Gastroesophageal sphincter (tissue), 4 donors: Measurements from ENCODE around the gene FCHO2. TPM values are rescaled to one million over a fixed set of nuclear protein-coding genes. Genes with fewer than 3 reads are reported as not detected.
"Not testable (repeated sequence)": the region's sequence is repeated elsewhere in the genome, so short reads cannot be mapped to it uniquely, and the experiment has no call there.

Experiments used
- ATAC-seq: fragments of 150-250 bp; one replicate; pipeline ENCODE4 v1.9.1; 2016; ENCODE audit warnings: mild to moderate bottlenecking, moderate library complexity
- H3K27ac ChIP-seq, 4 donors: fragments of 200-600 bp; sonication (generic) in 3 of 4; 1 replicate in 3 of 4; 2 replicates in 1 of 4; pipeline ENCODE4 v1.5.1; 2016 to 2019
- H3K27me3 ChIP-seq: fragments of 200-600 bp; sonication (generic); one replicate; pipeline ENCODE4 v1.5.1; 2019
- H3K36me3 ChIP-seq, 2 donors: fragments of 200-600 bp; sonication (generic); one replicate each; pipeline ENCODE4 v1.5.1; 2019; ENCODE audit warnings: control low read depth in 1 of 2
- H3K4me1 ChIP-seq, 3 donors: fragments of 200-600 bp; sonication (generic); 1 replicate in 2 of 3; 2 replicates in 1 of 3; pipeline ENCODE4 v1.5.1; 2016 to 2019; ENCODE audit warnings: control low read depth in 2 of 3
- H3K4me3 ChIP-seq, 2 donors: fragments of 200-600 bp; sonication (generic); one replicate each; pipeline ENCODE4 v1.5.1; 2019; ENCODE audit warnings: mild to moderate bottlenecking in 1 of 2, moderate library complexity in 1 of 2
- H3K9me3 ChIP-seq, 3 donors: fragments of 200-600 bp; sonication (generic); one replicate each; pipeline ENCODE4 v1.5.1; 2017 to 2019; ENCODE audit warnings: control low read depth in 2 of 3
- EP300 ChIP-seq: sonication (generic); formaldehyde crosslinking; IDR thresholded peaks from one replicate; pipeline ENCODE4 v1.6.1; 2017; ENCODE audit warnings: antibody characterized with exemption, mild to moderate bottlenecking
- POLR2A ChIP-seq, 2 donors: fragments of 450-650 bp; IDR thresholded peaks; one replicate each; pipeline ENCODE4 v1.6.1; 2017; ENCODE audit warnings: antibody characterized with exemption in 2 of 2, mild to moderate bottlenecking in 2 of 2, moderate library complexity in 1 of 2
- POLR2AphosphoS5 ChIP-seq: sonication (generic); formaldehyde crosslinking; IDR thresholded peaks from one replicate; pipeline ENCODE4 v1.6.1; 2017; ENCODE audit warnings: antibody characterized with exemption
- whole genome bisulfite sequencing, 2 donors: methylation state at CpG; one replicate each; pipeline ENCODE4 v1.1.5; 2018; ENCODE audit warnings: low coverage in 1 of 2; 5-methylcytosine and 5-hydroxymethylcytosine counted together
- total RNA-seq, 4 donors: library from RNA; depleted of rRNA; stranded (reverse); fragments of >200 nt; gene quantifications; one replicate each; pipeline ENCODE4 v1.1.0, GENCODE V29; 2016
- TF ChIP-seq, protein P1 (sequence below), 4 experiments: fragments of 200-600 bp in 2 of 4; fragments of 450-650 bp in 2 of 4; sonication (generic) in 1 of 4; IDR thresholded peaks; one replicate each; pipeline ENCODE4 v1.5.1; 2017 to 2019; ENCODE audit warnings: antibody characterized with exemption in 4 of 4, mild to moderate bottlenecking in 2 of 4, moderate library complexity in 2 of 4

FCHO2 gene
- total RNA-seq, 4 donors from 2014 or later, result 27.3 to 36.3 (median 30.1) TPM

- no peak for TF ChIP-seq POLR2AphosphoS5
- TF ChIP-seq, protein P1, sequence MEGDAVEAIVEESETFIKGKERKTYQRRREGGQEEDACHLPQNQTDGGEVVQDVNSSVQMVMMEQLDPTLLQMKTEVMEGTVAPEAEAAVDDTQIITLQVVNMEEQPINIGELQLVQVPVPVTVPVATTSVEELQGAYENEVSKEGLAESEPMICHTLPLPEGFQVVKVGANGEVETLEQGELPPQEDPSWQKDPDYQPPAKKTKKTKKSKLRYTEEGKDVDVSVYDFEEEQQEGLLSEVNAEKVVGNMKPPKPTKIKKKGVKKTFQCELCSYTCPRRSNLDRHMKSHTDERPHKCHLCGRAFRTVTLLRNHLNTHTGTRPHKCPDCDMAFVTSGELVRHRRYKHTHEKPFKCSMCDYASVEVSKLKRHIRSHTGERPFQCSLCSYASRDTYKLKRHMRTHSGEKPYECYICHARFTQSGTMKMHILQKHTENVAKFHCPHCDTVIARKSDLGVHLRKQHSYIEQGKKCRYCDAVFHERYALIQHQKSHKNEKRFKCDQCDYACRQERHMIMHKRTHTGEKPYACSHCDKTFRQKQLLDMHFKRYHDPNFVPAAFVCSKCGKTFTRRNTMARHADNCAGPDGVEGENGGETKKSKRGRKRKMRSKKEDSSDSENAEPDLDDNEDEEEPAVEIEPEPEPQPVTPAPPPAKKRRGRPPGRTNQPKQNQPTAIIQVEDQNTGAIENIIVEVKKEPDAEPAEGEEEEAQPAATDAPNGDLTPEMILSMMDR (IDR thresholded peaks at IDR 0.05), result no peak
- no peak for TF ChIP-seq EP300
- no peak for TF ChIP-seq POLR2A (IDR thresholded peaks at IDR 0.05)
- Histone ChIP-seq H3K4me1 (peaks cover 0 to 7% (median 0%) of the 10 kb centered on the region in 3 donors), H3K27ac (no peak overlapping the region), H3K9me3 (no peaks in the 10 kb centered on the region), H3K27me3 (no peaks in the 10 kb centered on the region), H3K36me3 (peaks cover 0 to 33% of the 10 kb centered on the region in 2 donors), H3K4me3 (no peak overlapping the region)
- no peak for ATAC-seq
- WGBS, 2 donors, result 80% methylated on average over 2 of the region's 2 CpGs; no CpG with 5 or more reads in 1 of the 2 donors
These were observed 63.9 kb downstream of the FCHO2 start for GRCh38 chr5:73019766-73020165.

GRCh38 chr5:73022471-73023169, 66.8 kb downstream of the FCHO2 start:
- Histone ChIP-seq H3K27ac (peak overlapping the region in 1 of 4 donors; percentile 12), H3K4me3 (no peak overlapping the region), H3K36me3 (peaks cover 0 to 51% of the 10 kb centered on the region in 2 donors), H3K4me1 (peaks cover 0 to 7% (median 0%) of the 10 kb centered on the region in 3 donors), H3K27me3 (no peaks in the 10 kb centered on the region), H3K9me3 (no peaks in the 10 kb centered on the region)
- 57 to 85% methylated on average over 3 to 4 of the region's 4 CpGs for WGBS, 2 donors
- ATAC-seq, result no peak
- TF ChIP-seq, protein P1 (IDR thresholded peaks at IDR 0.05), result no peak
- TF ChIP-seq POLR2AphosphoS5 (no peak), EP300 (no peak), POLR2A (IDR thresholded peaks at IDR 0.05) (no peak)

- not testable (repeated sequence) for H3K4me3 ChIP-seq, H3K27ac ChIP-seq, H3K27me3 ChIP-seq, ATAC-seq, H3K4me1 ChIP-seq, H3K9me3 ChIP-seq
- 89 to 97% methylated on average over 5 to 9 of the region's 9 CpGs for WGBS, 2 donors
- H3K36me3 ChIP-seq, result peaks cover 0 to 42% of the 10 kb centered on the region in 2 donors
These were observed 69.2 kb downstream of the FCHO2 start for GRCh38 chr5:73024946-73025544.

GRCh38 chr5:73027361-73027760, 71.5 kb downstream of the FCHO2 start:
- TF ChIP-seq POLR2AphosphoS5 (no peak), POLR2A (IDR thresholded peaks at IDR 0.05) (no peak)
- TF ChIP-seq, protein P1 (IDR thresholded peaks at IDR 0.05), result peak in 1 of 4 experiments; percentile 16
- H3K27ac ChIP-seq, result no peak overlapping the region
- WGBS, 2 donors, result 78 to 100% methylated on average over 2 of the region's 2 CpGs

DNA sequence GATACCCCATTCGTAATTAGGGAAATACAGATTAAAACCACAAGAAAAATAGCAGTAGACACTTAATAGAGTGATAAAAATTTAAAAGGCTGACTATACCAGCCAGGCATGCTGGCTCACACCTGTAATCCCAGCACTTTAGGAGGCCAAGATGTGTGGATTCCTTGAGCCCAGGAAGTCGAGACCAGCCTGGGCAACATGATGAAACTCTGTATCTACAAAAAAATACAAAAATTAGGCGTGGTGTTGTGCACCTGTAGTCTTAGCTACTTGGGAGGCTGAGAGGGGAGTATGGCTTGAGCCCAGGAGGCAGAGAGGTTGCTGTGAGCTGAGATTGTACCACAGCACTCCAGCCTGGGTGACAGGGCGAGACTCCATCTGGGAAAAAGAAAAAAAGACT, 72.0 kb downstream of the FCHO2 start:
- Histone ChIP-seq H3K27ac (no peak overlapping the region), H3K27me3 (no peaks in the 10 kb centered on the region), H3K4me3 (no peak overlapping the region), H3K9me3 (no peaks in the 10 kb centered on the region), H3K4me1 (no peaks in the 10 kb centered on the region), H3K36me3 (peaks cover 0 to 29% of the 10 kb centered on the region in 2 donors)
- WGBS, 2 donors, result 91 to 95% methylated on average over 3 to 4 of the region's 4 CpGs
- TF ChIP-seq POLR2AphosphoS5, result no peak
- no peak for TF ChIP-seq POLR2A (IDR thresholded peaks at IDR 0.05)
- TF ChIP-seq EP300, result no peak
- TF ChIP-seq, protein P1 (IDR thresholded peaks at IDR 0.05), result no peak
- ATAC-seq, result no peak

More at GRCh38 chr5:73027361-73027760, 71.5 kb downstream of the FCHO2 start:
- ATAC-seq, result no peak
- Histone ChIP-seq H3K27me3 (no peaks in the 10 kb centered on the region), H3K4me1 (peaks cover 0 to 3% (median 0%) of the 10 kb centered on the region in 3 donors), H3K36me3 (peaks cover 0 to 29% of the 10 kb centered on the region in 2 donors), H3K9me3 (no peaks in the 10 kb centered on the region), H3K4me3 (no peak overlapping the region)
